ENCODE measurements around the gene SLC16A1. TPM values are rescaled to one million over a fixed set of nuclear protein-coding genes. Genes with fewer than 3 reads are reported as not detected.

SLC16A1 gene
- total and polyA plus RNA-seq, 2 experiments from 2014 or later: 231 to 593 TPM

- H3F3A ChIP-seq (replicated peaks; ENCODE audit: low read depth): 0 out of 2 replicates have a peak, but pooled peaks cover 3% of the 10 kb centered on the region
- Mint-ChIP-seq H3K36me3 (ENCODE audit: low read depth) (no peaks in the 10 kb centered on the region), H3K27ac (no peak overlapping the region), H3K4me1 (peaks cover 2% of the 10 kb centered on the region; the same call in 1 of the 3 replicates), H3K27me3 (ENCODE audit: insufficient read depth, low read depth, poor library complexity) (peaks cover 3% of the 10 kb centered on the region), H3K4me3 (no peak overlapping the region), H3K9me3 (peaks cover 4% of the 10 kb centered on the region; the same call in 1 of the 3 replicates)
- no peaks in the 10 kb centered on the region; the same call in 1 of the 2 replicates for H3K36me3 ChIP-seq (ENCODE audit: insufficient read depth)
- H3K27me3 ChIP-seq (ENCODE audit: insufficient read depth): no peaks in the 10 kb centered on the region
- TF ChIP-seq ETS1 (IDR thresholded peaks at IDR 0.05) (no peak), NANOG (IDR thresholded peaks at IDR 0.05; ENCODE audit: borderline replicate concordance) (no peak), STAT1 (IDR thresholded peaks at IDR 0.05; ENCODE audit: unreplicated experiment) (no peak), JUNB (IDR thresholded peaks at IDR 0.05; ENCODE audit: unreplicated experiment) (no peak), CREB1 (CRISPR knock-in tag; IDR thresholded peaks at IDR 0.05; ENCODE audit: low read depth) (no peak), POLR2AphosphoS5 (IDR thresholded peaks at IDR 0.05; ENCODE audit: low read depth) (no peak), ZNF462 (CRISPR knock-in tag; IDR thresholded peaks at IDR 0.05) (no peak), CTCF (conservative IDR thresholded peaks at IDR 0.05; ENCODE audit: low read depth in 2 of 2) (no peak), REST (IDR thresholded peaks at IDR 0.05; ENCODE audit: unreplicated experiment) (no peak), ZNF114 (CRISPR knock-in tag; IDR thresholded peaks at IDR 0.05) (no peak), EZH2phosphoT487 (IDR thresholded peaks at IDR 0.05; ENCODE audit: unreplicated experiment) (no peak), EZH2 (IDR thresholded peaks at IDR 0.05; ENCODE audit: low read depth, unreplicated experiment) (no peak), ZNF331 (CRISPR knock-in tag; IDR thresholded peaks at IDR 0.05; ENCODE audit: low read depth) (no peak)
- H3K4me2 ChIP-seq: no peak overlapping the region
- no peak overlapping the region; the same call in 1 of the 2 replicates for H2AFZ ChIP-seq
- H3K27ac ChIP-seq (ENCODE audit: low read depth): no peak overlapping the region
- H3K9me2 ChIP-seq (ENCODE audit: insufficient read depth): no peaks in the 10 kb centered on the region
- H3K4me3 ChIP-seq: no peak overlapping the region
- H4K20me1 ChIP-seq (replicated peaks; ENCODE audit: insufficient read depth): no peaks in the 10 kb centered on the region
- DNase-seq (ENCODE audit: low spot score) (no peak), ATAC-seq (no peak)
- no peaks in the 10 kb centered on the region for H3K4me1 ChIP-seq (ENCODE audit: insufficient read depth)
- H3K79me2 ChIP-seq (replicated peaks; ENCODE audit: insufficient read depth): no peaks in the 10 kb centered on the region
Measured at GRCh38 chr1:112887599-112888283, 68.3 kb downstream of the SLC16A1 start.

All from GM23338 (cell line).